H1 (cell line): ENCODE data around the gene RNASEL. TPM values are rescaled to one million over a fixed set of nuclear protein-coding genes. Genes with fewer than 3 reads are reported as not detected.

Experiments
- CTCF ChIA-PET: fragments of 300-600 bp; sonication (Branson Sonifier 250); formaldehyde crosslinking; loops from one replicate; lab custom pipeline; 2021; ENCODE audit not compliant: partially characterized antibody; lab: Charles Lee
- POLR2A ChIA-PET: fragments of 300-600 bp; sonication (Branson Sonifier 250); formaldehyde crosslinking; loops from one replicate; lab custom pipeline; 2021; ENCODE audit warnings: inconsistent platforms; ENCODE audit not compliant: partially characterized antibody; lab: Charles Lee
- DNase-seq, 2 experiments: peaks; one replicate each; pipeline versions ENCODE4 v3.0.0 to v3.0.0-alpha.2; 2010 to 2022; ENCODE audit warnings: low spot score in 2 of 2, low read depth in 1 of 2, mixed read lengths in 1 of 2
- FAIRE-seq: peaks from 2 replicates; lab custom pipeline; 2011; peaks lifted over from hg19 to GRCh38; lab: Jason Lieb, UNC
- H2AFZ ChIP-seq: 2 replicates; pipeline ENCODE4 v1.8.1; 2012; ENCODE audit warnings: low read length, inconsistent platforms
- H2AK5ac ChIP-seq: 2 replicates; pipeline ENCODE4 v1.6.1; 2013; ENCODE audit warnings: low read depth, low read length
- H2BK120ac ChIP-seq: replicated peaks from 2 replicates; pipeline ENCODE3; 2013; ENCODE audit warnings: low read depth, low read length, inconsistent platforms
- H2BK12ac ChIP-seq: 2 replicates; pipeline ENCODE4 v1.6.1; 2013; ENCODE audit warnings: low read depth, low read length
- H2BK15ac ChIP-seq: 2 replicates; pipeline ENCODE4 v1.6.1; 2013; ENCODE audit warnings: low read length
- H2BK20ac ChIP-seq: 2 replicates; pipeline ENCODE4 v1.6.1; 2013; ENCODE audit warnings: low read length
- H2BK5ac ChIP-seq: 2 replicates; pipeline ENCODE4 v1.6.1; 2013; ENCODE audit warnings: low read depth, low read length
- H3K14ac ChIP-seq: 2 replicates; pipeline ENCODE4 v1.6.1; 2013; ENCODE audit warnings: inconsistent platforms; ENCODE audit not compliant: insufficient read length
- H3K18ac ChIP-seq: 2 replicates; pipeline ENCODE4 v1.6.1; 2013; ENCODE audit warnings: low read length; ENCODE audit errors: extremely low read depth
- H3K23ac ChIP-seq: 2 replicates; pipeline ENCODE4 v1.6.1; 2013; ENCODE audit warnings: inconsistent platforms; ENCODE audit not compliant: insufficient read length
- H3K23me2 ChIP-seq: 2 replicates; pipeline ENCODE4 v1.6.1; 2013; ENCODE audit warnings: low read depth, low read length
- H3K27ac ChIP-seq: 2 replicates; pipeline ENCODE4 v1.6.1; 2011; ENCODE audit warnings: low read depth, low read length, inconsistent platforms
- H3K27me3 ChIP-seq, 4 experiments: replicated peaks in 1 of 4; 1 replicate in 1 of 4; 2 replicates in 3 of 4; pipeline versions ENCODE4 v1.6.1 to v1.8.1; 2011 to 2013; ENCODE audit warnings: low read length in 3 of 4, mild to moderate bottlenecking in 3 of 4, inconsistent platforms in 2 of 4, mixed read lengths in 2 of 4, moderate library complexity in 1 of 4; ENCODE audit not compliant: control insufficient read depth in 3 of 4, insufficient read depth in 3 of 4; ENCODE audit errors: extremely low read depth in 1 of 4
- H3K36me3 ChIP-seq, 4 experiments: 2 replicates each; pipeline versions ENCODE4 v1.6.1 to v1.8.1; 2011 to 2013; ENCODE audit warnings: mild to moderate bottlenecking in 4 of 4, low read length in 3 of 4, moderate library complexity in 2 of 4, control low read depth in 1 of 4, inconsistent platforms in 1 of 4; ENCODE audit not compliant: insufficient read depth in 4 of 4, control insufficient read depth in 2 of 4
- H3K4ac ChIP-seq: replicated peaks from 2 replicates; pipeline ENCODE3; 2013; ENCODE audit warnings: low read length, low read depth, mixed read lengths, inconsistent platforms; ENCODE audit not compliant: insufficient read length
- H3K4me1 ChIP-seq, 4 experiments: replicated peaks in 1 of 4; 1 replicate in 1 of 4; 2 replicates in 3 of 4; pipeline versions ENCODE4 v1.6.1 to v1.8.1; 2011 to 2013; ENCODE audit warnings: low read length in 3 of 4, inconsistent platforms in 2 of 4, mixed read lengths in 1 of 4; ENCODE audit not compliant: insufficient read depth in 4 of 4, control insufficient read depth in 3 of 4
- H3K4me2 ChIP-seq, 2 experiments: 2 replicates each; pipeline versions ENCODE4 v1.6.1 to v1.8.1; 2011 to 2013; ENCODE audit warnings: low read depth in 2 of 2, low read length in 2 of 2, control low read depth in 1 of 2, inconsistent platforms in 1 of 2, mild to moderate bottlenecking in 1 of 2; ENCODE audit not compliant: insufficient read depth in 1 of 2
- H3K4me3 ChIP-seq, 4 experiments: fragments of 200-600, 300-600 bp in 1 of 4; sonication (generic), shearing (Covaris generic), sonication (Bioruptor Twin) in 1 of 4; 2 replicates each; pipeline versions ENCODE4 v1.5.1 to v1.8.1; 2011 to 2016; ENCODE audit warnings: low read length in 4 of 4, low read depth in 3 of 4, control low read depth in 2 of 4, inconsistent platforms in 2 of 4, mild to moderate bottlenecking in 2 of 4, mixed read lengths in 1 of 4, moderate library complexity in 1 of 4; ENCODE audit not compliant: insufficient read depth in 2 of 4; ENCODE audit errors: extremely low read depth in 1 of 4
- H3K56ac ChIP-seq: replicated peaks from 2 replicates; pipeline ENCODE3; 2013; ENCODE audit warnings: low read depth, mild to moderate bottlenecking, mixed read lengths, low read length, inconsistent platforms; ENCODE audit not compliant: insufficient read length
- H3K79me1 ChIP-seq: 2 replicates; pipeline ENCODE4 v1.6.1; 2013; ENCODE audit warnings: low read depth, low read length, control low read depth
- H3K79me2 ChIP-seq, 2 experiments: 2 replicates each; pipeline versions ENCODE4 v1.6.1 to v1.8.1; 2012 to 2013; ENCODE audit warnings: low read length in 2 of 2, mild to moderate bottlenecking in 2 of 2, inconsistent platforms in 1 of 2; ENCODE audit not compliant: insufficient read depth in 2 of 2, control insufficient read depth in 1 of 2
- H3K9ac ChIP-seq, 4 experiments: replicated peaks in 1 of 4; 1 replicate in 1 of 4; 2 replicates in 3 of 4; pipeline versions ENCODE4 v1.6.1 to v1.8.1; 2011 to 2013; ENCODE audit warnings: low read depth in 3 of 4, low read length in 3 of 4, control low read depth in 2 of 4, mild to moderate bottlenecking in 2 of 4, moderate library complexity in 2 of 4, inconsistent platforms in 1 of 4; ENCODE audit errors: extremely low read depth in 1 of 4
- H3K9me3 ChIP-seq, 2 experiments: 2 replicates each; pipeline versions ENCODE4 v1.6.1 to v1.8.1; 2012 to 2013; ENCODE audit warnings: mild to moderate bottlenecking in 2 of 2, moderate library complexity in 2 of 2, control low read depth in 1 of 2, inconsistent platforms in 1 of 2, low read depth in 1 of 2, low read length in 1 of 2, mixed read lengths in 1 of 2; ENCODE audit not compliant: insufficient read depth in 2 of 2
- H4K20me1 ChIP-seq, 2 experiments: replicated peaks in 1 of 2; 2 replicates each; pipeline versions ENCODE3 to v1.8.1; 2011 to 2013; ENCODE audit warnings: inconsistent platforms in 2 of 2, low read length in 2 of 2, mild to moderate bottlenecking in 1 of 2; ENCODE audit not compliant: insufficient read depth in 2 of 2, control insufficient read depth in 1 of 2
- H4K5ac ChIP-seq: 2 replicates; pipeline ENCODE4 v1.6.1; 2013; ENCODE audit warnings: low read length, low read depth, mixed read lengths, inconsistent platforms; ENCODE audit not compliant: insufficient read length
- H4K8ac ChIP-seq: 2 replicates; pipeline ENCODE4 v1.8.0; 2013; ENCODE audit warnings: mild to moderate bottlenecking, moderate library complexity, low read length, inconsistent platforms; ENCODE audit not compliant: insufficient read depth; ENCODE audit errors: extremely low read depth
- H4K91ac ChIP-seq: replicated peaks from 2 replicates; pipeline ENCODE3; 2013; ENCODE audit warnings: low read length, mixed read lengths, inconsistent platforms; ENCODE audit not compliant: insufficient read length
- BCL11A ChIP-seq, 2 experiments: IDR thresholded peaks; one replicate each; pipeline ENCODE4 v1.6.1; 2011; ENCODE audit warnings: low read depth in 2 of 2, low read length in 2 of 2, mild to moderate bottlenecking in 2 of 2
- BRCA1 ChIP-seq: IDR thresholded peaks from 2 replicates; pipeline ENCODE4 v1.6.1; 2012; ENCODE audit warnings: low read depth, low read length, improper control_type of control experiment
- CBX8 ChIP-seq: fragments of 300-800, 300-1000 bp; sonication (generic); IDR thresholded peaks from 2 replicates; pipeline ENCODE4 v1.7.1; 2016; ENCODE audit warnings: low read depth, low read length, borderline replicate concordance
- CHD1 ChIP-seq: IDR thresholded peaks from 2 replicates; pipeline ENCODE4 v1.6.1; 2012; ENCODE audit warnings: low read depth, low read length, improper control_type of control experiment
- CTBP2 ChIP-seq: IDR thresholded peaks from 2 replicates; pipeline ENCODE4 v1.7.0; 2011; ENCODE audit warnings: borderline replicate concordance, mild to moderate bottlenecking, moderate library complexity, mixed read lengths, low read length; ENCODE audit not compliant: insufficient read depth, insufficient read length
- EP300 ChIP-seq, 2 experiments: IDR thresholded peaks; 1 replicate in 1 of 2; 2 replicates in 1 of 2; pipeline ENCODE4 v1.6.1; 2011 to 2012; ENCODE audit warnings: low read depth in 2 of 2, low read length in 2 of 2, mild to moderate bottlenecking in 2 of 2, borderline replicate concordance in 1 of 2, inconsistent platforms in 1 of 2, moderate library complexity in 1 of 2
- KDM1A ChIP-seq: fragments of 200-600, 300-600 bp; sonication (generic); IDR thresholded peaks from 2 replicates; pipeline ENCODE4 v1.7.1; 2016; ENCODE audit warnings: mild to moderate bottlenecking, low read length, borderline replicate concordance
- KDM5A ChIP-seq: fragments of 200-600 bp; IDR thresholded peaks from 2 replicates; pipeline ENCODE4 v1.7.1; 2012; ENCODE audit warnings: mild to moderate bottlenecking, low read length, inconsistent platforms, mixed read lengths
- RAD21 ChIP-seq, 2 experiments: IDR thresholded peaks in 1 of 2; conservative IDR thresholded peaks in 1 of 2; 2 replicates each; pipeline ENCODE4 v1.6.1; 2011; ENCODE audit warnings: low read depth in 2 of 2, low read length in 2 of 2, improper control_type of control experiment in 1 of 2, inconsistent platforms in 1 of 2, mild to moderate bottlenecking in 1 of 2, moderate library complexity in 1 of 2
- SIX5 ChIP-seq: IDR thresholded peaks from 2 replicates; pipeline ENCODE4 v1.6.1; 2011; ENCODE audit warnings: mild to moderate bottlenecking, low read depth, low read length
- SP1 ChIP-seq: IDR thresholded peaks from 2 replicates; pipeline ENCODE4 v1.6.1; 2011; ENCODE audit warnings: low read depth, low read length
- ZNF274 ChIP-seq: IDR thresholded peaks from 2 replicates; pipeline ENCODE4 v1.7.0; 2012; ENCODE audit warnings: low read length, borderline replicate concordance; ENCODE audit errors: extremely low read depth
- WGBS, 2 experiments: shearing (Covaris generic) in 1 of 2; methylation state at CpG; one replicate each; pipeline versions ENCODE4 v1.1.6 to v1.1.7; 2013 to 2015; ENCODE audit warnings: low lambda C conversion rate in 2 of 2, mixed read lengths in 2 of 2, inconsistent platforms in 1 of 2, low coverage in 1 of 2, missing lambda C conversion rate in 1 of 2; ENCODE audit not compliant: insufficient replicate concordance in 2 of 2, insufficient coverage in 1 of 2, insufficient read length in 1 of 2; ENCODE audit errors: extremely low coverage in 1 of 2, missing lambda C conversion rate in 1 of 2; 5-methylcytosine and 5-hydroxymethylcytosine counted together
- polyA plus RNA-seq, 7 experiments: library from polyadenylated mRNA; depleted of rRNA in 3 of 7; stranded (reverse) in 5 of 7; unstranded in 2 of 7; fragments of >200 nt in 5 of 7; fragments of 200-250 nt in 2 of 7; gene quantifications; 1 replicate in 5 of 7; 2 replicates in 1 of 7; 4 replicates in 1 of 7; pipeline versions ENCODE4 v1.2.1 to v1.2.3, GENCODE V29; 2011 to 2013; ENCODE audit warnings: missing spikeins in 2 of 7, mixed read lengths in 2 of 7
- total RNA-seq: library from RNA; stranded (reverse); fragmentation: NEBNext Ultra II Directional; extraction: Animal tissue kit (Norgen Biotek cat#: 25700); gene quantifications from 2 replicates; pipeline ENCODE4 v1.2.1, GENCODE V29; 2021

Gene RNASEL
- total and polyA plus RNA-seq, 2 of the 8 experiments (the other 6 are each of a cell fraction or from before 2014, with no cell fraction given) = 0.39 to 0.78 TPM

GRCh38 chr1:182622901-182623528 is 34.0 kb upstream of the RNASEL start:
- H3K4me1 ChIP-seq = peaks cover 2 to 10% (median 5%) of the 10 kb centered on the region in 4 experiments; a peak in 6 of 7 replicates
- H3K36me3 ChIP-seq = no peaks in the 10 kb centered on the region
- H3K23ac ChIP-seq = no peak overlapping the region
- no peaks in the 10 kb centered on the region; the same call in 1 of the 2 replicates for H3K23me2 ChIP-seq
- no peak overlapping the region for H3K4me2 ChIP-seq
- 0 out of 7 replicates have a peak, but pooled peaks cover 0 to under 1% (median 0%) of the 10 kb centered on the region in 4 experiments for H3K27me3 ChIP-seq
- ChIA-PET CTCF (interaction anchor here (0.8 to 1.7 kb wide), 6 partner anchors 11 to 163 kb away, joined by 3 to 14 read pairs (median 4); no protein-coding TSS in a partner anchor), POLR2A (interaction anchor here (15.8 kb wide), 1 partner anchor 8 kb away, joined by 107 read pairs; no protein-coding TSS in a partner anchor)
- H3K9me3 ChIP-seq = no peaks in the 10 kb centered on the region
- H3K79me2 ChIP-seq = no peaks in the 10 kb centered on the region
- no peak overlapping the region for H3K14ac ChIP-seq
- no peaks in the 10 kb centered on the region for H3K79me1 ChIP-seq
- no peak overlapping the region; the same call in 1 of the 2 replicates for H2BK5ac ChIP-seq
- no peak overlapping the region for H2BK15ac ChIP-seq
- DNase-seq (no peak), FAIRE-seq (no peak)
- H4K20me1 ChIP-seq = no peaks in the 10 kb centered on the region
- H4K91ac ChIP-seq = no peak overlapping the region
- H3K4ac ChIP-seq = no peak overlapping the region
- H3K27ac ChIP-seq = no peak overlapping the region
- H2BK120ac ChIP-seq = no peak overlapping the region
- H3K56ac ChIP-seq = no peak overlapping the region
- 75% methylated on average over 6 of the region's 6 CpGs; no CpG with 5 or more reads in 1 of the 2 experiments for WGBS, 2 experiments
- H3K4me3 ChIP-seq = no peak overlapping the region
- H2BK12ac ChIP-seq = peak overlapping the region; percentile 50; the same call in 1 of the 2 replicates
- H4K5ac ChIP-seq = no peak overlapping the region
- H2AK5ac ChIP-seq = no peak overlapping the region
- H2BK20ac ChIP-seq = no peak overlapping the region; the same call in 1 of the 2 replicates
- H2AFZ ChIP-seq = no peak overlapping the region
- H3K9ac ChIP-seq = no peak overlapping the region
- H4K8ac ChIP-seq = no peak overlapping the region
- H3K18ac ChIP-seq = no peak overlapping the region
- no peak for TF ChIP-seq KDM1A
- no peak for TF ChIP-seq ZNF274
- TF ChIP-seq CTBP2 = no peak
- TF ChIP-seq KDM5A = no peak
- no peak for TF ChIP-seq CBX8
- no peak for TF ChIP-seq BRCA1
- TF ChIP-seq EP300 (IDR thresholded peaks at IDR 0.05; ENCODE audit: borderline replicate concordance in 1 of 2, low read depth in 2 of 2, low read length in 2 of 2) = no peak
- TF ChIP-seq BCL11A (IDR thresholded peaks at IDR 0.05; ENCODE audit: low read depth in 2 of 2, low read length in 2 of 2) = no peak
- no peak for TF ChIP-seq SIX5
- TF ChIP-seq CHD1 = no peak
- TF ChIP-seq RAD21 (IDR thresholded peaks at IDR 0.05 in 1 of 2, conservative IDR thresholded peaks at IDR 0.05 in 1 of 2; ENCODE audit: low read depth in 2 of 2, low read length in 2 of 2) = no peak
- TF ChIP-seq SP1 = no peak
